ENCODE data around the gene NAA20. TPM values are rescaled to one million over a fixed set of nuclear protein-coding genes. Genes with fewer than 3 reads are reported as not detected.

The NAA20 gene
- total RNA-seq, 1 experiment from 2014 or later, result 106 TPM

GRCh38 chr20:20075032-20075431 lies 57.9 kb downstream of the NAA20 start:
- no peak for DNase-seq (ENCODE audit: low spot score)

- DNase-seq (ENCODE audit: low spot score), result peak; percentile 92
These were observed 59.3 kb downstream of the NAA20 start for GRCh38 chr20:20076297-20077065.

- DNase-seq (ENCODE audit: low spot score), result no peak
These were observed 60.9 kb downstream of the NAA20 start for GRCh38 chr20:20078041-20078440.

- DNase-seq (ENCODE audit: low spot score), result no peak
These were observed 62.1 kb downstream of the NAA20 start for GRCh38 chr20:20079102-20079784.

Other genes starting within 250 kb of the NAA20 start
- gene CRNKL1, start 35.1 kb downstream of the NAA20 start, total RNA-seq (2014; rRNA removed; shearing (Covaris generic)), result 48.2 and 50.8 TPM in 2 replicates
- gene CFAP61, start 35.2 kb downstream of the NAA20 start, total RNA-seq (2014; rRNA removed; shearing (Covaris generic)), result 0.16 and 0.22 TPM in 2 replicates